HepG2 (cell line): ENCODE results near the gene STX10. TPM values are rescaled to one million over a fixed set of nuclear protein-coding genes. Genes with fewer than 3 reads are reported as not detected.

ENCODE experiments used
- ATAC-seq: fragments of 200-7000 bp; cut with Tn5 transposase; 3 replicates; pipeline ENCODE4 v1.9.1; 2020; ENCODE audit warnings: mild to moderate bottlenecking, moderate library complexity
- BruUV-seq: library from RNA; stranded (reverse); fragments of 400-500 nt; replicated peaks from 2 replicates; lab custom pipeline; 2021; lab: Mats Ljungman, UMichigan
- CTCF ChIA-PET: fragments of 300-600 bp; formaldehyde crosslinking; extraction: SDS; loops from one replicate; lab custom pipeline; 2021; ENCODE audit warnings: low total read pairs, inconsistent platforms, low intra/inter-chr PET ratio; lab: Yijun Ruan, JAX
- POLR2A ChIA-PET: fragments of 350-600 bp; sonication (Branson Sonifier 250); formaldehyde crosslinking; loops from one replicate; lab custom pipeline; 2020; ENCODE audit warnings: antibody characterized with exemption, inconsistent platforms; lab: Yijun Ruan, JAX
- DNase-seq: peaks from one replicate; pipeline ENCODE4 v3.0.0-alpha.2; 2015; ENCODE audit warnings: low spot score
- FAIRE-seq: peaks from 3 replicates; lab custom pipeline; 2011; peaks lifted over from hg19 to GRCh38; lab: Jason Lieb, UNC
- H2AFZ ChIP-seq: one replicate; pipeline ENCODE4 v1.6.1; 2011; ENCODE audit warnings: low read length, inconsistent platforms
- H3K27ac ChIP-seq: fragments of 300-600 bp; 3 replicates; pipeline ENCODE4 v1.8.0; 2011; ENCODE audit warnings: mixed run types, mild to moderate bottlenecking, mixed read lengths, low read length, inconsistent platforms; ENCODE audit not compliant: insufficient read depth; ENCODE audit errors: extremely low read length
- H3K27me3 ChIP-seq, 2 experiments: fragments of 200-600 bp in 1 of 2; 2 replicates in 1 of 2; 3 replicates in 1 of 2; pipeline versions ENCODE4 v1.6.0 to v1.8.0; 2011; ENCODE audit warnings: low read length in 2 of 2, mild to moderate bottlenecking in 2 of 2, moderate library complexity in 2 of 2, inconsistent platforms in 1 of 2; ENCODE audit not compliant: insufficient read depth in 2 of 2, control insufficient read depth in 1 of 2
- H3K36me3 ChIP-seq, 2 experiments: fragments of 200-600 bp in 1 of 2; replicated peaks in 1 of 2; 2 replicates in 1 of 2; 3 replicates in 1 of 2; pipeline versions ENCODE4 v1.5.1 to v1.8.0; 2011; ENCODE audit warnings: low read length in 2 of 2, inconsistent platforms in 1 of 2; ENCODE audit not compliant: insufficient read depth in 2 of 2, control insufficient read depth in 1 of 2
- H3K4me1 ChIP-seq: 2 replicates; pipeline ENCODE4 v1.5.1; 2012; ENCODE audit warnings: low read length, inconsistent platforms; ENCODE audit not compliant: insufficient read depth
- H3K4me2 ChIP-seq: 2 replicates; pipeline ENCODE4 v1.6.0; 2011; ENCODE audit warnings: low read depth, low read length, inconsistent platforms
- H3K4me3 ChIP-seq, 3 experiments: fragments of 200-600 bp in 1 of 3; sonication (generic), shearing (Covaris generic) in 1 of 3; replicated peaks in 1 of 3; 2 replicates each; pipeline ENCODE4 v1.5.1; 2011 to 2016; ENCODE audit warnings: low read length in 3 of 3, inconsistent platforms in 2 of 3, low read depth in 2 of 3, mild to moderate bottlenecking in 2 of 3, control low read depth in 1 of 3, mixed read lengths in 1 of 3; ENCODE audit not compliant: insufficient read depth in 1 of 3
- H3K79me2 ChIP-seq: one replicate; pipeline ENCODE4 v1.6.1; 2011; ENCODE audit warnings: low read length, inconsistent platforms; ENCODE audit not compliant: insufficient read depth
- H3K9ac ChIP-seq: 2 replicates; pipeline ENCODE4 v1.6.0; 2011; ENCODE audit warnings: mild to moderate bottlenecking, low read depth, low read length, inconsistent platforms; ENCODE audit not compliant: insufficient read depth
- H3K9me3 ChIP-seq: 2 replicates; pipeline ENCODE4 v1.5.1; 2012; ENCODE audit warnings: mild to moderate bottlenecking, low read length
- H4K20me1 ChIP-seq: 2 replicates; pipeline ENCODE4 v1.6.0; 2011; ENCODE audit warnings: inconsistent platforms, mild to moderate bottlenecking, low read length, moderate library complexity; ENCODE audit not compliant: insufficient read depth
- AGO2 ChIP-seq: fragments of 200-400 bp; formaldehyde crosslinking; optimal IDR thresholded peaks from 2 replicates; pipeline ENCODE3; 2017; ENCODE audit warnings: mild to moderate bottlenecking, low read depth, low read length, moderate library complexity
- HNF4G ChIP-seq, 2 experiments: sonication (generic) in 1 of 2; formaldehyde crosslinking in 1 of 2; IDR thresholded peaks; 2 replicates each; pipeline versions ENCODE4 v1.4.0 to v1.6.1; 2011 to 2020; ENCODE audit warnings: borderline replicate concordance in 2 of 2, low read depth in 2 of 2, mild to moderate bottlenecking in 2 of 2, low read length in 1 of 2, missing genetic modification reagents in 1 of 2, moderate library complexity in 1 of 2
- MBD4 ChIP-seq: IDR thresholded peaks from 2 replicates; pipeline ENCODE4 v1.6.1; 2012; ENCODE audit warnings: low read length, inconsistent platforms, borderline replicate concordance
- MED8 ChIP-seq: sonication (generic); formaldehyde crosslinking; IDR thresholded peaks from 2 replicates; pipeline ENCODE4 v1.8.1; 2023; ENCODE audit warnings: mild to moderate bottlenecking, missing genetic modification reagents; ENCODE audit not compliant: insufficient replicate concordance
- MTF2 ChIP-seq: sonication (generic); formaldehyde crosslinking; IDR thresholded peaks from 2 replicates; pipeline ENCODE4 v1.5.0; 2020; ENCODE audit warnings: missing genetic modification reagents, borderline replicate concordance
- POLR2A ChIP-seq, 2 experiments: IDR thresholded peaks; 2 replicates each; pipeline ENCODE4 v1.6.1; 2011; ENCODE audit warnings: low read depth in 2 of 2, low read length in 2 of 2, mild to moderate bottlenecking in 1 of 2, moderate library complexity in 1 of 2; ENCODE audit not compliant: insufficient read depth in 1 of 2
- ZNF282 ChIP-seq: fragments of 450-650 bp; IDR thresholded peaks from 2 replicates; pipeline ENCODE4 v1.6.1; 2018; ENCODE audit not compliant: partially characterized antibody
- ZNF776 ChIP-seq: sonication (generic); formaldehyde crosslinking; IDR thresholded peaks from 2 replicates; pipeline ENCODE4 v1.4.0; 2020; ENCODE audit warnings: mild to moderate bottlenecking, missing genetic modification reagents
- WGBS: methylation state at CpG from one replicate; pipeline ENCODE4 v1.1.6; 2017; ENCODE audit warnings: low lambda C conversion rate; 5-methylcytosine and 5-hydroxymethylcytosine counted together
- in situ Hi-C: cut with HindIII; loops from 2 replicates; pipeline ENCODE4 v1.10.0; 2017; ENCODE audit warnings: low pct_unique_long_range_greater_than_20kb; ENCODE audit not compliant: extremely low pct_ligation_motif_present
- intact Hi-C: fragments of 100-400 bp; cut with micrococcal nuclease; formaldehyde crosslinking; loops from one replicate; pipeline ENCODE4 v1.10.0; 2022; ENCODE audit not compliant: unreplicated experiment
- polyA plus RNA-seq, 8 experiments: library from polyadenylated mRNA; depleted of rRNA in 3 of 8; stranded (reverse) in 7 of 8; unstranded in 1 of 8; fragments of >200 nt; fragmentation: Illumina TruSeq in 4 of 8; extraction: Trizol in 4 of 8; gene quantifications; 2 replicates each; pipeline versions ENCODE4 v1.2.1 to v1.2.3, GENCODE V29; 2011 to 2016; ENCODE audit warnings: low read depth in 4 of 8, missing spikeins in 1 of 8, mixed read lengths in 1 of 8; ENCODE audit not compliant: insufficient read depth in 1 of 8
- total RNA-seq, 5 experiments: library from RNA; depleted of rRNA; stranded (reverse); fragments of >200 nt; fragmentation: Illumina TruSeq; extraction: Trizol; gene quantifications; 2 replicates each; pipeline ENCODE4 v1.2.3, GENCODE V29; 2016; ENCODE audit warnings: low read depth in 1 of 5

The STX10 gene
- total and polyA plus RNA-seq, 2 of the 13 experiments (the other 11 are each of a cell fraction or from before 2014, with no cell fraction given) = 47.9 to 66.4 TPM

GRCh38 chr19:13109361-13110098, 40.6 kb downstream of the STX10 start:
- intact Hi-C loops = no loop called here
- H4K20me1 ChIP-seq = no peaks in the 10 kb centered on the region
- no peak overlapping the region for H3K4me3 ChIP-seq
- H2AFZ ChIP-seq = no peak overlapping the region
- in situ Hi-C loops = no loop called here
- H3K36me3 ChIP-seq = peaks cover 9 to 24% of the 10 kb centered on the region in 2 experiments; a peak in 4 of 5 replicates
- no TSS peak for BruUV-seq
- no peak for DNase-seq
- H3K79me2 ChIP-seq = no peaks in the 10 kb centered on the region
- ChIA-PET POLR2A (no interaction called here), CTCF (no interaction called here)
- no peaks in the 10 kb centered on the region for H3K4me1 ChIP-seq
- 93% methylated on average over 5 of the region's 30 CpGs for WGBS
- FAIRE-seq = no peak
- ATAC-seq = no peak; the same call in 2 of the 3 replicates
- H3K9me3 ChIP-seq = no peaks in the 10 kb centered on the region
- no peak overlapping the region for H3K4me2 ChIP-seq
- no peaks in the 10 kb centered on the region for H3K27me3 ChIP-seq
- H3K27ac ChIP-seq = no peak overlapping the region
- TF ChIP-seq ZNF282 (no peak), MBD4 (no peak), AGO2 (peak; percentile 60), HNF4G (IDR thresholded peaks at IDR 0.05; ENCODE audit: borderline replicate concordance, low read depth, low read length) (no peak), HNF4G (CRISPR knock-in tag; IDR thresholded peaks at IDR 0.05; ENCODE audit: borderline replicate concordance, low read depth) (no peak), MTF2 (CRISPR knock-in tag) (no peak)
- H3K9ac ChIP-seq = no peak overlapping the region

GRCh38 chr19:13104848-13105711, 45.1 kb downstream of the STX10 start:
- intact Hi-C loops = no loop called here
- BruUV-seq = no TSS peak
- no peak overlapping the region for H3K27ac ChIP-seq
- no peak overlapping the region for H2AFZ ChIP-seq
- WGBS = 94% methylated on average over 24 of the region's 29 CpGs
- POLR2A ChIA-PET = interaction anchor here (1.2 kb wide), 1 partner anchor 13 kb away, joined by 5 read pairs; the partner anchor contains the start of gene NACC1
- TF ChIP-seq POLR2A (IDR thresholded peaks at IDR 0.05; ENCODE audit: insufficient read depth in 1 of 2, low read depth in 2 of 2, low read length in 2 of 2) = 0 out of 4 replicates have a peak, but pooled peaks of 1 of the 2 experiments have one; percentile 10
- no peak for TF ChIP-seq MED8 (CRISPR knock-in tag)
- TF ChIP-seq ZNF776 = no peak
- no peak overlapping the region for H3K9ac ChIP-seq
- H3K4me3 ChIP-seq = no peak overlapping the region
- no peak overlapping the region for H3K4me2 ChIP-seq
- ATAC-seq = no peak
- peaks cover 20% of the 10 kb centered on the region for H3K4me1 ChIP-seq
- in situ Hi-C loops = no loop called here
- peaks cover 7 to 14% of the 10 kb centered on the region in 2 experiments; a peak in 4 of 5 replicates for H3K36me3 ChIP-seq
- no peaks in the 10 kb centered on the region for H3K79me2 ChIP-seq
- H3K9me3 ChIP-seq = no peaks in the 10 kb centered on the region
- DNase-seq = no peak
- H4K20me1 ChIP-seq = no peaks in the 10 kb centered on the region
- FAIRE-seq = no peak
- H3K27me3 ChIP-seq = no peaks in the 10 kb centered on the region
- CTCF ChIA-PET = no interaction called here
